Activated CD4-positive, alpha-beta T cell treated with anti-CD3 and anti-CD28 coated beads, Interleukin-2, amount 50 U/mL, for 24 hours (primary cell): ENCODE measurements around the gene HIRA.
"Not testable (repeated sequence)": the region's sequence is repeated elsewhere in the genome, so short reads cannot be mapped to it uniquely, and the experiment has no call there.

Experiments used
- DNase-seq, 2 donors: peaks; one replicate each; pipeline ENCODE4 v3.0.0-alpha.2; 2020; ENCODE audit warnings: low read depth in 1 of 2, low spot score in 1 of 2

HIRA gene

GRCh38 chr22:19386248-19386647 lies 45.3 kb downstream of the HIRA start:
- no peak for DNase-seq

GRCh38 chr22:19385221-19385906 lies 46.2 kb downstream of the HIRA start:
- no peak for DNase-seq

- no peak for DNase-seq
Measured at GRCh38 chr22:19383292-19383691, 48.2 kb downstream of the HIRA start.

- DNase-seq: no peak
Measured at GRCh38 chr22:19382240-19382639, 49.3 kb downstream of the HIRA start.

- DNase-seq: no peak
Measured at GRCh38 chr22:19378344-19378674, 53.2 kb downstream of the HIRA start.

GRCh38 chr22:19377565-19378343 lies 53.8 kb downstream of the HIRA start:
- DNase-seq: no peak

GRCh38 chr22:19376971-19377370 lies 54.6 kb downstream of the HIRA start:
- DNase-seq: no peak

GRCh38 chr22:19376247-19376646 lies 55.3 kb downstream of the HIRA start:
- DNase-seq: no peak

GRCh38 chr22:19375435-19375834 lies 56.1 kb downstream of the HIRA start:
- no peak for DNase-seq

- no peak for DNase-seq
Measured at GRCh38 chr22:19374410-19374809, 57.1 kb downstream of the HIRA start.

GRCh38 chr22:19373450-19373849 lies 58.1 kb downstream of the HIRA start:
- DNase-seq: no peak

GRCh38 chr22:19371893-19372292 lies 59.6 kb downstream of the HIRA start:
- DNase-seq: no peak

GRCh38 chr22:19368876-19369275 lies 62.7 kb downstream of the HIRA start:
- no peak for DNase-seq

GRCh38 chr22:19367763-19368367 lies 63.7 kb downstream of the HIRA start:
- DNase-seq: no peak

GRCh38 chr22:19363541-19363940 lies 68.0 kb downstream of the HIRA start:
- DNase-seq: not testable (repeated sequence)

GRCh38 chr22:19361501-19362103 lies 69.9 kb downstream of the HIRA start:
- no peak for DNase-seq

- DNase-seq: no peak
Measured at GRCh38 chr22:19360862-19361261, 70.7 kb downstream of the HIRA start.

GRCh38 chr22:19360300-19360792 lies 71.2 kb downstream of the HIRA start:
- no peak for DNase-seq

- no peak for DNase-seq
Measured at GRCh38 chr22:19359554-19360299, 71.8 kb downstream of the HIRA start.

GRCh38 chr22:19358703-19359553 lies 72.6 kb downstream of the HIRA start:
- DNase-seq: no peak
